GM18499 (cell line): ENCODE data around the gene ARL11.

ENCODE experiments used
- ATAC-seq: cut with Tn5 transposase; IDR thresholded peaks from one replicate; pipeline ENCODE4 v1.9.1; 2021; ENCODE audit warnings: moderate number of reproducible peaks; ENCODE audit not compliant: insufficient read depth, unreplicated experiment

ARL11 gene

DNA sequence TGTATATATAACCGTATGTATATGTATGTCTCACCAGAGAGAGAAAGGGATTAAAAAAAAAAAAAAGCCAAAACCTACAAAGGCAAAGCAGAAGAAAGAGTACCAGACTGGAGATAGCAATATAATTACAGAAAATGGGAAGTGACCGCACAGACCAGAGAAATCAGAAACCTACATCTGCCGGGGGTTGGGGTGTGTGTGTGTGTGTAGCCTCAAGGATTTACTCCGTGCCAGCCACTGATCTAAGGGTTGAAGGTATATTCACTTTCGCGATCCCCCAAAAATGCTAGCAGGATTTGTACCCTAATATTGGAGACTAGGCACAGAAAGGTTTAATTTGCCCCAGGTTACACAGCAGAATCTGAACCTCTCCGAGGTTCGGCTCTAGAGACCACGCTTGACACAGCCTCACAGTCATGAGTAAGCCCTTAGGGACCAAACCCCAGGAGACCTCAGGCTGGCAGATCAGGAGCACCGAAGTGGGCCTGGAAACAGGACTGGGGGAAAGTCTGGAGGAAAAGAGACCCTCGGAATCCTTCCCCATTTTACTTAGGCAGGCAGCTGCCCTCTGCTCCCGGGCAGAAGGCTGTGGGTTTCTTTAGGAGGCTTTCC lies 14.8 kb downstream of the ARL11 start:
- ATAC-seq, result no peak

DNA sequence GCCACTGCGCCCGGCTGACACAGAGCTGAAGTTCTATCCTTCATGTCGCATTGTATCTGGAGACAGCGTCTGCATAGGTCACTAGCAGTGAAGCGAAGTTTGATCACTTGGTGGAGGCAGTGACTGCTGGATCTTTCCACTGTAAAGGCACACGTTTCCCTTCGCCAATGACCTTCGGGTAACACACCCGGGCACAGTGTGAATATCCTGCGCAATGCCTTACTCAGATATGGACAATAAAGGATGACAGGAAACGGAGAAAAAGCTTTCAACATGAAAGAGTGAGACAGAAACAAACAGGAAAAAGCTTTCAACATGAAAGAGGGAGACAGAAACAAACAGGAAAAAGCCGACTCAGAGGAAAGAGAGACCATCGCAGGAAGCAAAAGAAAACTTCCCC lies 17.1 kb downstream of the ARL11 start:
- no peak for ATAC-seq

DNA sequence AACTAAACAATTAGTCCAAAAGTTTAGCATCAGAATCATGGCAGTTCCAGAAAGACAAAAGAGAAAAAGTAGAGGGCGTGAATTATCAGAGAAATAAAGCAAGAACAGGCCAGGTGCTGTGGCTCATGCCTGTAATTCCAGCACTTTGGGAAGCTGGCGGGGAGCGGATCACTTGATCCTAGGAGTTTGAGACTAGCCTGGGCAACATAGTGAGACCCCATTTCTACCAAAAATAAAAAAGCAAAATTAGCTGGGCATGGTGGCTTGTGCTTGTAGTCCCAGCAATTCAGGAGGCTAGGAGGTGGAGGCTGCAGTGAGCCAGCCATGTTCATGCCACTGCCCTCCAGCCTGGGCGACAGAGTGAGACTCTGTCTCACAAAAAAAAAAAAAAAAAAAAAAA lies 18.4 kb downstream of the ARL11 start:
- ATAC-seq, result no peak

DNA sequence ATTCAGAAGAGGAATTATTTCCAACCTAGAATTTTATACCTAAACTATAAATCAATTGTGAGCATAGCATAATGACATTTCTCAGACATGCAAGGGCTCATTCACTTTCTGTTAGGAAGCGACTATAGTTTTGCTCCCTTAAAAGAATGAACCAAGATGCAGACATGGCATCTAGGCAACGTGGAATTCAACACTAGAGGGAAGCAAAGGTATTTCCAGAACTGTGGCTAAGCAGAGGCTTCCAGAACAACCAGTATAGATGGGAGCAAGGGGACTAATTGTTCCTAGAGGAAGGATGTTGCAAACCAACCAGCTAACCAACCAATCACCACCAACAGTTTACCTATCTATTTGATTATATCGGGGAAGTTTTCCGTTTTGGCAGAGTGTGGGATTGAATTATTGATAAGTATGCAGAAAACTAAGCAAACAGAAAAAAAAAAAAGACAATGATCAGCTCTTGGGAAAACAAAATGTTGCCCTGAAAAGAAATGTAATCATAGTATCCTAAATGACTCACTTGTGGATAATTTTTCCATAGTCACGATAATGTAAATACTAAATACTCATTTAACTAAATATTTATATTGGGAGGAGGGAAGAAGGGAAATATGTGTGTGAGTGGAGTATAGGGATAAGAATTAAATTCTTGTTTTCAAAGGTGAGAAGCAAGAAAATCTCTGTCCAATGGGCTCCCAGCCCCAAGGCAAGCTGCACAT lies 21.1 kb downstream of the ARL11 start:
- no peak for ATAC-seq

DNA sequence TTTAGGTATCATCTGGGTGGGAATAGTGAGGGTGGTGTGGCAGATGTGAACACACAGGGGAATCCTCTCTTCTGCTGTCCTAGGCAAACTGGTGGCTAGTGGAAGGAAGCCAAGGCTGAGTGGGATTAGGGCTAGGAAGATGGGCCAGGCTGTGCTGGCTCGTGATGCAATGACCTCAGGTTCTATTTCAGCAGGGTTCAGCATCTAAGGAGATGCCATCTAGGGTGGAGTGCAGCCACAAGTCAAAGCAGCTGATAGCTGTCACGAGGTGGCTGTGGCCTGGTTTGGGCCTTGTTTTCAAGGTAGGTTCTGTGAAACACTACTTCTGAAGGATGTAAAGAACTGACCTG lies 21.6 kb downstream of the ARL11 start:
- no peak for ATAC-seq

DNA sequence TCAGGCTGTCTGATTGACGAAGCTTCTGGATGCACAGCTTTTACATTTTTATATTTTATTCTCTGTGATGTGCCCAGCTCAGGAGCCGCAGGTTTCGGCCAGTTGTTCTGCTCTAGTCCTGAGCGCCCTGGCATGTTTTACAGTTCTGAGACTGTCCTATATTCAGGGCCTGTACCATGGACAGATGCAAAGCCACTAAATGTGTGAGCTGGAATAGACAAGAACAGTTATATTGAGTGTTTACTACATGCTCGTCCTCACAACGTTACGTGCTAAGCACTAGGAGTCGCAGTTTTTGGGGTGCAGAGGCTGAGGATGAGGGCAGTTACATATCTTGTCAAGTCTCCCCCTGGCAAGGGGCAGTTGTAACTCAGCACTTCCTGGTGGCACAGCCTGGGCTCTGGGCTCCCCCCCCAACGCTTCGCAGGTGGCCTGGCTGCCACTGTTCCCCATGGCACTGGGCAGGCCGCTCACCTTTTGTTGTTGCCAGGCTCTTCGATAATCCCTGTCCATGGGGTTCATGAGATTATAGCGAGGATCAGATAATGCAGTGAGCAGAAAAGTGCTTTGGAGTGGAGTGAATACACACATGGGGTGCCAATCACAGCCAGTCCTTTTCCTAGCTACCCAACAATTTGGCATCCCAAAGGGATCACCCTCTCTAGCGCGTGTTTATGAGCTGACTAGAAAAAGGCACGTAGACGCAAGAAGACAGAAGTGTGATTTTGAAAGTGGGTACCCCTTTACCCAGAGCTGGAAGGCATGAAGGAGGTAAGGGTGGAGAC lies 23.5 kb downstream of the ARL11 start:
- no peak for ATAC-seq

DNA sequence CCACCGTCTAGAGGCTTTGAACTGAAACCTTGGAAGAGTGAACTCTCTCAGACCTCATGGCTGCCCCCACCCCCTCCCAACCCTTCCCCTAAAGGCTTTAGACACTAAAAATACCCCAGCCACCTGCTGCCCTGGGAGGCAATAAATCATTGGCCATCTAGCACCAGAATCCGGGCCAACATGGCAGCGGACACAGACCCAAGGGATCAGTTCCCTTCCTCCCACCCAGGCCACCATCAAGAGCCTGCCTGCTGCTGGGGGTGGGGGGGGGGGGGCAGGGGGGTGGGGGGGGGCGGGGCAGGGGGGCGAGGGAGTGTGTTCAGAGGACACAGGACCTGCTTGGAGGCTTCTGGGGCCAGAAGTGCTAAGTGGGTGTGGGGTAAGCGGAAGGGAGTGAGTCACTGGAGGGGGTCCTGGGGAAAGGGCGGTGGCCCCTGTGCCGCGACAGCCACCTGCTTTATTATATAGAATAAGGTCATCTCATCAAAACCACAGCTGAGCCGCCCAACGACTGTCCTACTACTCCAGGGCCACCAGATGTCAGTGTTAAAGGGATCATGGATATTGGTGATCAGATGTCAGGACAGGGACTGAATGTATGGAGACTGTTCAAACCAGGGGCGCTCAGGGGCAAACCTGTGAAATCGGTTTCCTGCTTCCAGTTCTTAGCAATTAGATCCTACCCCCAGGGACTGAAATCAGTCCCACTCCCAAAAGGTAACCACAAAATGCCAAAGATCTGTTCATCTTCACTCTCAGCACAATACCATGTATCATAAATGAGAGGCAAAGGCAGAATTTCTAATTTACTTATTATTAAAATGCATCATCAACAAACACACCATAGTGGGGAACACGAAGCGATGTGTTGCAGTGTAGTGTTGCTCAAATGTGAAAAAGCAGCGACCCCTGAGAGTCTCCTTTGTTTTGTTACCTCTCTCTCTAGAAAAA lies 24.3 kb downstream of the ARL11 start:
- no peak for ATAC-seq

DNA sequence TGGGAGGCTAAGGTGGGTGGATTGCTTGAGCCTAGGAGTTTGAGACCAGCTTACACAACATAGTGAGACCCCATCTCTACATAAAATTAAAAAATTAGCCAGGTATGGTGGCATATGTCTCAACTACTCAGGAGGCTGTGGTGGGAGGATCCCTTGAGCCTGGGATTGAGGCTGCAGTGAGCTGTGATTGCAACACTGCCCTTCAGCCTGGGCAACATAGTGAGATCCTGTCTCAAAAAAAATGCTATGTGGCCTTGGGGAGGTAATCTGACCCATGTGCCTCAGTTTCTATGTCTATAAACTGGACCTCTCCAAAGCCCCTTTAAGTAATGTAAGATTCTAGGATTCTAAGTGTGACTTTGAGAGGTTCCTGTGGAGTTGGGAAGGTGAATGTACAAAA lies 25.2 kb downstream of the ARL11 start:
- ATAC-seq, result no peak

DNA sequence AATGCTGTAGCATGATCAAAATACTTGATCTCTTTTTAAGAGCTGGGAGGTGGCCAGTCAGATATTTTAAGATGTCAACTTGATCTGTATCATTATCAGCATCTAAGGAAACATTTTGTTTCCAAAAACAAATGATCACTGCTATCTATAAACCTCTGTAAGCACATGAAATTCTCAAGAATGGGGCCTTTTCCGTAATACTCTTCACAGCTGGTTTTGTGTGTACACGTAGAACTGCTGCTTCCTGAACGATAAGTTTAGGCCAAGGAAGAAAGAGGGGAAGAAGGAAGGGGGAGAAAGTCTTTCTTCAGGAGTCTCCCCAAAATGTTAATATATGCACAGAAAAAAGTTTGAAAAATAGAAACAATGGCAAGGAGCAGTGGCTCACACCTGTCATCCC lies 25.7 kb downstream of the ARL11 start:
- no peak for ATAC-seq

DNA sequence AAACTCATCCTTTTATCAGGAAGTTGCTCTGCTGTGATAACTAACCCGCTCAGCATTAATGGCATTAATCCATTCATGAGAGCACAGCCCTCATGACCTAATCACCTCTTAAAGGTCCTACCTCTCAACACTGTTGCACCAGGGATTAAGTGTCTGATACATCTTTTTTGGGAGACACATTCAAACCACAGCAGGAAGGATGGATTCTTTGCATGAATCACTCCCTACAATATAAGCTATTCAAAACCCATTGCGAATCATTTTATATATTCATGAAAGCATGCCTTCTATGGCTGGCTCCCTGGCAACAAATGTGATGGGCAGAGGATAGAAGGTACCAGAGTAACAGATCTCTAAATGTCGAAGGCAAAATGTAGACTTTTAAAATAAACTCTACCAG lies 27.6 kb downstream of the ARL11 start:
- no peak for ATAC-seq

DNA sequence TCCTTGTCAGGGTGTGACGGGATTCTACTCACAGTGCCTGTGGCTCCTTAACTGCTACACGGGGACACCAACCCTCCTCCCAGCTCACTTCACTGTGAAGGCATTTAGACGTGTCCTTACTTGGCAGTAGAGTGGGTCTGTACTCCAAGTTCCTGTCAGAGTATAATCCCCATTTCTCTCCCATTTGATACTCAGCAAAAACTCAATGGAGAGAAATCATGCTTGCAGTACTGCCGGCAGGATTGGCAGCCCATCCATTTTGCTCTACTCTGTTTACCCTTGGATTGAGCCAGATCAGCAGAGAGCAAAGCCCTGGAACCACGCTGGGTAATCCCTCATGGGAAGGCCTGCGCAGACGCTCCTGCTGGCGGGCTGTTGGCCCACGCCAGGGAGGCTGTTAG lies 28.9 kb downstream of the ARL11 start:
- no peak for ATAC-seq

DNA sequence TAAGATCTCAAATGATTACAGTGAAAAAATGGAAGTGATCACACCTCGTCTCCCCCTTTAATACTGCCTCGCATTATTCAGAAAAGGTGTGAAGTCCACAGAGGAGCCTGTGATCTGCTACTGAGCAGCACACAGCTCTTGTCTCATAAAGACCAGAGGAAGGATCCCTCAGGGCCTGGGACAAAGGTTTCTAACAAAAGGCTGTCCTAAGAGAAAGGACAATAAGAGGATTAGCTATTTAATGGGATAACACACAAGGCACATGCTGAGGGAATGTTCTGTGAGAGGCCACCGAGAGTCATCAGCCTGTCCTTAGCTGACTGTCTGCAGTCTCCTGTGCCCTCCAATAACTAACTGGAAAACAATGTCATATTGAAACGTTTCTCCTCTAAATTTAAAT lies 36.3 kb downstream of the ARL11 start:
- ATAC-seq, result no peak

DNA sequence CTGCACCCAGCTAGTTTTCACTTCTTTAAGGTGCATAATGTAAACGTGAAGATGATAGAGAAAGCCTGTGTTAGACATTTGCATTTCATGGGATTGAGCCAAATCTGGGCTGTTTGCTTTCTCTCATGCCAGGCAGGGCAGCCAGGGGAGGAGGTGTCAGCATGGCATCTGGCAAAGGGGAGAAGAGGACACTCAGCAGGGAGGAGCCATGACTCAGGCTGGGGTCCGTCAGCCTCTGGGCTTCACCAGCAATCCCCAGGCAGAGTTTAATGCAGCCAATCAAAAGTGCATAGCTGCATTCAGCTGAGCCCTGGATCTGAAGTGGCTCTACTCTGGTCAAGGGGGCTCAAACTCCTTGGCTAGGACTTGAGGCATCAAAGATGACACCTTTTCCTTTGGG lies 39.5 kb downstream of the ARL11 start:
- no peak for ATAC-seq

DNA sequence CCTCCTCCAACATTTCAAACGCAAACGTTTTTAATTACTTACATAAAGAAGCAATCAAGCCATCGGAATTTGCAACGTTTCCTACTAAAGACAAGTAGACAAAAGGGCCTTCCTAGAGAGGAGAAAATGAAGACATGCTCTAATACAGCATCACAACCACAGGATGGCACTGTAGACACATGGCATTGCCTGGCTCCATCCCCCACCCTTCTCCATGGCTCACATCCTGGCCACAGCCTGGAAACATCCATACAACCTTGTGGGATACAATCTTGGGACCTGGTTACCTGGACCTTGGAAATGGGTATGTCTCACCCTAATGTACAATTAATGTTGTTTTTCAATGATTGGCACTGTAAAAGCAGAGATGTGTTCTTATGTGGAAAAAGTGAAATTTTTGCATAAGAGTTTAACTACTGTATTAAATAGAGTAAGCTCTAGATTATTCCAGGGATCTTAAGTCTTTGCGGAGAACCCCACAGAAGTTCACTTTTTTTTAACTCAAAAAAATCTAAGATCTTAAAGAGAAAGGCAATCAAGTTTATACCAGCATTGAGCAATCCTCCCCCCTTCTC lies 41.5 kb downstream of the ARL11 start:
- ATAC-seq, result no peak

DNA sequence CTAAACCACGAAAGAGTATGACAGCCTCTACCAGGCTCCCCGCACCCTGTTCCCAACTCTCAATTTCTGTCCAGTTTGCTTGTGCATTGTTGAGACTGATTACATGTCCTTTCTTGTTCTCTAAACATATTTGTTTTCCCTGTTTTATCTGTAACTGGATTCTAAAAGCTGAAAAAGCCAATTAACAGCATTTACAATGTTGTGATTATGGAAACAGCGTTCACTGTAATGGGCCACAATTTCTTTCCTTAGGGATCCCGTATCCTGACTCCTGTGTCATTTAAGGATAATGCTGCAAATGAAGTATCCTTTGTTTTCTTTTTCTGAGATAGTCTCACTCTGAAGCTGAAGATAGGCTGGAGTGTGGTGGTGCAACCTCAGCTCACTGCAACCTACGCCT lies 42.5 kb downstream of the ARL11 start:
- no peak for ATAC-seq

DNA sequence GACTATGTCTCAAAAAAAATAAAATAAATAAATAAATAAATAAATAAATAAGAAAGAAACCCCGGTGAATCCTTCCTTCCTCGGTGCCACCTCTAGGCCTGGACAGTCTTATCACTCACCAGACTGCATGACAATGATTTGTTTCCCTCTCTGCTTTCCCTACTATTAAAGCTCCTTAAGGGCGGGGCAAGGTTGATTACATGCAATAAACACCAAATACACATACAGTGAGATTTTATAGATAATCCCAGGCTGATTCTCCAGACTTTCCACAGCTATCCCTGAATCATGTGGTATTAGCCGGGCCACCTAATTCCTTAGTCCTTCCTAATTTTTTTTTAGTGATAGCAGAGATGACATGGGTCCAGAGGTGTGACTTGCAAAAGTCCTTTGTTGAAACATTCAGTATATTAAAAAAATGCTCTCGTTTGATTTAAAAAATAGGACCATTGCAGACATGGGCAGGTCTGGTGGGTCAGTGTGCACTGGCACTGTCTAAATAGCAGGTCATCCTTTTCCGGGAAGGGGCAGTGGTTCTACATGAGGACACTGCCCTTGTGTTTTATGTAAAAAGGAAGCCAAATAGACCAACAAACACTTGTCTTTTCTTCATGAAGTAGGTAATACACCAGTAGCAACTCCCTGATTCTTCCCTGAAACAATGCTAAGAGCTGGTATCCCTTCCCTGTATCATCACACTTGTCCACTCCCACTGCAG lies 48.4 kb downstream of the ARL11 start:
- ATAC-seq, result no peak

DNA sequence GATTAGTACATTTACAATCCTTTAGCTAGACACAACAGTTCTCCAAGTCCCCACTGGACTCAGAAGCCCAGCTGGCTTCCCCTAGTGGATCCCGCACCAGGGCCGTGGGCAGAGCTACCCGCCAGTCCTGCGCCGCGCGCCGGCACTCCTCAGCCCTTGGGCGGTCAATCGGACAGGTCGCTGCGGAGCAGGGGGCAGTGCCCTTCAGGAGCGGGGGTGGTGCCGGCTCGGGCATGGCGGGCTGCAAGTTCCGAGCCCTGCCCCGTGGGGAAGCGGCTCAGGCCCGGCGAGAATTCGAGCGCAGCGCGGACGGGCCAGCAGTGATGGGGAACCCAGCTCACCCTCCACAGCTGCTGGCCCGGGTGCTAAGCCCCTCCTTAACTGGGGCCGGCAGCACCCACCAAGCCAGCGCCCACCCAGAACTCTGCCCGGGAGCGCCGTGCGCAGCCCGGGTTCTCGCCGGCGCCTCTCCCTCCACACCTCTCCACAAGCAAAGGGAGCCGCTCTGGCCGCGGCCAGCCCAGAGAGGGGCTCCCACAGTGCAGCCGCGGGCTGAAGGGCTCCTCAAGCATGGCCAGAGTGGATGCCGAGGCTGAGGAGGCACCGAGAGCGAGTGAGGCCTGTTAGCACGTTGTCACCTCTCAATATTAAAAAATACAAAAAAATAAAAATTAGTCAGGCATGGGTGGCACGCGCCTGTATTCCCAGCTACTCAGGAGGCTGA lies 50.0 kb downstream of the ARL11 start:
- no peak for ATAC-seq

DNA sequence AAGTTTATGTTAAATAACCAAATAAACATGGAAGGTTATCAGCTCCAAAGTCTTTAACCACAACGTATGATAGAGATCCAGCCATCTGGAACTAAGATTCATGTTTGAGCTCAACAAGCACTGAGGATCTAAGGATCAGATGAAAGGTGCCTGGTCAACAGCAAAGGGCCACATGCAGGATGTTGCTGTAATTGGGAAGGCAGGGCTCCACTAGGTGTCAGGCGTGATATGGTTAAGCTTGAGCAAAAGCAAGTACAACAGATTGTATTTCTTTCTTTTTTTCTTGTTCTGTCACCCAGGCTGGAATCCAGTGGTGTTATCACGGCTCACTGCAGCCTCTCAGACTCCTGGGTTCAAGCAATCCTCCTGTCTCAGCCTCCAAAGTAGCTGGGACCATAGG lies 50.9 kb downstream of the ARL11 start:
- ATAC-seq, result no peak

DNA sequence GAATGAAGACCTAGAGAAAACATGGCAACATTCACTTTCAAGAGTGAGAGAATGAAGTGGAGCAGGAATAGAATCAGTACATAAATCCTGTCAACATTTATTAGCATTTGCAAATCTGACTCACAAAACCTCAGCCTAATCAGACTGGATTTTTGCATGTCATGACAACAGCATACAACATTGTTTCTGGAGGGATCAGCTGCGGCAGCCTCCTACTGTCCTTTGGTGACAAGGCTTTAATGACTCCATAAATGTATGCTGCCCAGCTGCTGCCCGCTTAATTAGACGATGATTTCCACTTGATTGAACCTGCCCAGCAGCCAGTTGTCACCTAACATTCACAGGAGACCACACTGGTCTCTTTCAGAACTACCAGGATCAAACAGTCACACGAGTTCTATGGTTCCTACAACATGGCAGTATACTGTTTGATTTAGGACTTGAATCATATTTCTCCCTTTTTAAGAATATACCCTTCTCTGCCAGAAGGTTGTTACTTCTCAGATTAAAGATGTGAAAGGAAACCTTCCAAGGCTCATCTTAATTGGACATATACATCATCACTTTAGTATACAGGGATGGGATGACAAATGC lies 53.6 kb downstream of the ARL11 start:
- ATAC-seq, result no peak
